SK-N-MC (cell line): ENCODE results near the gene GON4L.
"Not testable (repeated sequence)": the region's sequence is repeated elsewhere in the genome, so short reads cannot be mapped to it uniquely, and the experiment has no call there.

Experiments
- DNase-seq: peaks from one replicate; pipeline ENCODE4 v3.0.0-alpha.2; 2011; ENCODE audit warnings: low read depth, low spot score
- H3K27ac ChIP-seq: fragments of 200-600 bp; sonication (generic); 2 replicates; pipeline ENCODE4 v1.5.1; 2016; ENCODE audit warnings: mixed run types
- H3K36me3 ChIP-seq: fragments of 200-600 bp; sonication (generic); 2 replicates; pipeline ENCODE4 v1.6.1; 2017; ENCODE audit warnings: antibody characterized with exemption, low read length, mixed read lengths; ENCODE audit not compliant: insufficient read depth
- H3K4me3 ChIP-seq: fragments of 200-600 bp; sonication (generic); 2 replicates; pipeline ENCODE4 v1.5.1; 2016
- H3K9ac ChIP-seq: fragments of 200-600 bp; sonication (generic); 2 replicates; pipeline ENCODE4 v1.8.0; 2017; ENCODE audit warnings: mixed run types, mixed read lengths; ENCODE audit not compliant: insufficient read length
- H3K9me3 ChIP-seq: fragments of 200-600 bp; sonication (generic); 2 replicates; pipeline ENCODE4 v1.6.1; 2017; ENCODE audit warnings: low read depth, mild to moderate bottlenecking, antibody characterized with exemption, low read length, moderate library complexity, mixed read lengths
- EZH2 ChIP-seq: fragments of 200-600 bp; sonication (generic); IDR thresholded peaks from one replicate; pipeline ENCODE4 v1.6.1; 2017; ENCODE audit warnings: antibody characterized with exemption
- FOXP2 ChIP-seq: optimal IDR thresholded peaks from 2 replicates; pipeline ENCODE3; 2011; ENCODE audit warnings: mild to moderate bottlenecking, moderate library complexity; ENCODE audit not compliant: insufficient read depth; ENCODE audit errors: extremely low read length, control extremely low read depth
- POLR2AphosphoS5 ChIP-seq: IDR thresholded peaks from 2 replicates; pipeline ENCODE4 v1.6.1; 2012; ENCODE audit warnings: mild to moderate bottlenecking, low read depth, low read length, borderline replicate concordance

Gene GON4L

GRCh38 chr1:155745284-155746228, 111.5 kb downstream of the GON4L start:
- DNase-seq, result peak; percentile 95
- not testable (repeated sequence) for H3K36me3 ChIP-seq, H3K9me3 ChIP-seq
- Histone ChIP-seq H3K9ac (peak overlapping the region; percentile 87), H3K27ac (peak overlapping the region; percentile 73), H3K4me3 (peak overlapping the region; percentile 82)
- peak; percentile 82 for TF ChIP-seq POLR2AphosphoS5

- DNase-seq, result no peak
- TF ChIP-seq FOXP2, result no peak
- TF ChIP-seq EZH2, result no peak
- TF ChIP-seq POLR2AphosphoS5, result no peak
- peak overlapping the region; percentile 82 for H3K4me3 ChIP-seq
- H3K36me3 ChIP-seq, result no peaks in the 10 kb centered on the region; the same call in 1 of the 2 replicates
- H3K9ac ChIP-seq, result peak overlapping the region; percentile 87
- no peaks in the 10 kb centered on the region for H3K9me3 ChIP-seq
- peak overlapping the region; percentile 73 for H3K27ac ChIP-seq
These were observed 112.2 kb downstream of the GON4L start for GRCh38 chr1:155744711-155745283.

- Histone ChIP-seq H3K4me3 (no peak overlapping the region), H3K9me3 (no peaks in the 10 kb centered on the region), H3K36me3 (peaks cover 17% of the 10 kb centered on the region), H3K9ac (no peak overlapping the region), H3K27ac (no peak overlapping the region)
- no peak for TF ChIP-seq EZH2
- TF ChIP-seq POLR2AphosphoS5, result no peak
- TF ChIP-seq FOXP2, result no peak
- DNase-seq, result no peak
These were observed 115.1 kb downstream of the GON4L start for GRCh38 chr1:155741908-155742307.

- Histone ChIP-seq H3K9me3 (no peaks in the 10 kb centered on the region), H3K36me3 (peaks cover 26% of the 10 kb centered on the region), H3K4me3 (no peak overlapping the region), H3K9ac (no peak overlapping the region), H3K27ac (no peak overlapping the region)
- no peak for DNase-seq
- TF ChIP-seq POLR2AphosphoS5 (no peak), EZH2 (no peak), FOXP2 (no peak)
These were observed 116.0 kb downstream of the GON4L start for GRCh38 chr1:155740995-155741394.

GRCh38 chr1:155729031-155729898, 127.7 kb downstream of the GON4L start:
- Histone ChIP-seq H3K4me3 (no peak overlapping the region), H3K9ac (no peak overlapping the region), H3K27ac (0 out of 2 replicates have a peak overlapping the region, but pooled peaks have one; percentile 12), H3K9me3 (no peaks in the 10 kb centered on the region), H3K36me3 (peaks cover 62% of the 10 kb centered on the region)
- TF ChIP-seq POLR2AphosphoS5, result no peak
- TF ChIP-seq EZH2, result no peak
- TF ChIP-seq FOXP2, result no peak
- peak; percentile 10 for DNase-seq

GRCh38 chr1:155725142-155725541, 131.9 kb downstream of the GON4L start:
- Histone ChIP-seq H3K36me3 (peaks cover 41% of the 10 kb centered on the region), H3K9ac (no peak overlapping the region), H3K4me3 (no peak overlapping the region), H3K9me3 (no peaks in the 10 kb centered on the region), H3K27ac (no peak overlapping the region)
- no peak for DNase-seq
- no peak for TF ChIP-seq EZH2
- no peak for TF ChIP-seq FOXP2
- no peak for TF ChIP-seq POLR2AphosphoS5

- no peak overlapping the region for H3K27ac ChIP-seq
- DNase-seq, result no peak
- peaks cover 39% of the 10 kb centered on the region for H3K36me3 ChIP-seq
- no peak overlapping the region for H3K4me3 ChIP-seq
- no peak for TF ChIP-seq FOXP2
- TF ChIP-seq POLR2AphosphoS5, result no peak
- TF ChIP-seq EZH2, result no peak
- no peaks in the 10 kb centered on the region for H3K9me3 ChIP-seq
- H3K9ac ChIP-seq, result no peak overlapping the region
These were observed 137.3 kb downstream of the GON4L start for GRCh38 chr1:155719703-155720102.

GRCh38 chr1:155718524-155719115, 138.4 kb downstream of the GON4L start:
- H3K4me3 ChIP-seq, H3K27ac ChIP-seq, H3K9ac ChIP-seq, H3K9me3 ChIP-seq, DNase-seq: not testable (repeated sequence)
- peaks cover 48% of the 10 kb centered on the region for H3K36me3 ChIP-seq
